Activated CD8-positive, alpha-beta memory T cell treated with anti-CD3 and anti-CD28 coated beads, Interleukin-2, amount 50 U/mL, for 4 hours (primary cell): ENCODE data around the gene DAB1.

Source experiments
- DNase-seq: peaks from one replicate; pipeline ENCODE4 v3.0.0-alpha.2; 2020

Gene DAB1

DNA sequence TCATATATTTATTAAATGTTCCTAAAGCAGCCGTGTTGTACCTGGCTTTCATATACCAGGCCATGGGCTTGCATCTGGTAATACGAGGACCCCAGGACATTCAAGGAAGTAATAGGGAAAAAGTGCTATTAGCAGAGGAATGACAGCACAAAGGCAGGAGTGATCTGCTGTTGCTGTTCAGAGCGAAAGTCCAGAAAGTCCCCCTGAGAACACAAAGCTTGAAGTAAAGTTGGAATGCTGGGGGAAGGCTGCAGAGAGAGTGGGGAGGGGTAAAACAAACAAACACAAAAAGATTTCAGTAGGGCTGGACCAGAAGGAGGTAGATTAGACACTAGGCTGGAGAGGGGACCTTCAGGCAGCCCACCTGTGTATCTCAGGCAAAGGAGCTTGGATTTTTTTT is 363.4 kb downstream of the DAB1 start:
- no peak for DNase-seq

DNA sequence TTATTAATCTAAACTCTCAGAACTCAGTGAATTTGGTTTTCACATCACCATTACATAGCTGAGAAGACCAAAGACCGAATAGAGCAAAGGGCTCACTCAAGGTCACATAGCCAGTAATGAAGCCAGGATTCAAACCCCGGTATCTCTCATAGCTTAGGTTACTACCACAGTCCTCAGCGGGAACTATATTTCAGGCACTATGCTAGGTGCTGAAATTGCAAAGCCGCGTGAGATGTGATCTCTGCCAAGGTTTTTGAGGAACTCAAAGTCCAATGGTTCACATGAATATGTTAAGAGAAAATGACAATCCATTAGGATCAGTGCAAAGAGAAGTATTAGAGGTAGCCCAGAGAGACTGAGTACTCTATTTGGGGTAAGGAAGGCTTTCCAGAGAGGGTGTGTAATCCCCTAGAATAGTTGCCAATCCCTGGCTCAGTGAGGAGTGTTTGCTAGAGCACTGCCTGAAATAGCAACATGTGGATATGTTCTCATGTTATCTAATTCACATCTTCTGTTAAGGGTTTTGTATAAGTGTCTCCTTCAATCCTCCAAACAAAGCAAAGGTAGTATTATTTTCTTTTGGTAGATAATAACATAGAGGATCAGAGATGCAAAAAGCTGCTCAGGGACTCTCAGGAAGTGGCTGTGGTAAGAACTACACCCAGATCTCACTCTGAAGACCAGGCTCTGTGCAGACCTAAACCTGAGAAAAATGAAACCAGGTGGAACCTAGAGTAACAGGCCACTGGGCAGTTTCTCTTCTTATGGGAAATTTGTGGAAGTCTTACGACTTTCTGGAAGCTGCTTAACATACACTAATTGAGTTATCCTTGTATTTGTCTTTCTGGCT is 365.0 kb downstream of the DAB1 start:
- DNase-seq, result no peak

GRCh38 chr1:57048856-57049255 is 375.0 kb downstream of the DAB1 start:
- DNase-seq, result no peak

DNA sequence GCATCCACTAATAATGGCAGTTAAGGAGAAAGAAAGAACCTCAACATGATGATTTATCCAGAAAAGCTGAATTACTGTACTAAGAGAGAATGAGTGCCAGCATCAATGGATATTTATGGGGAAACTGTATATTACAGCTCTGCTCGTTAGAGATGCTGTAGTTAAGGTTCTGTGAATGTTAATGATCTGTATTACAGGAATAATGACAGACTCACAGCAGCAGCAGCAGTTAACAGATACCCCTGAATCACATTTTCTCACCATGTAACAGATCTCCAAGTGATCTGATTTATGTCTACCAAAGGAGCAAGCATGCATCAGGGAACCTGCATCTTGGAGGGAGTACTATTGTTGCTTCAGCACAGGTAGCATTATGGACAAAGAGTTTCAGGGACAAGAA is 377.4 kb downstream of the DAB1 start:
- no peak for DNase-seq

DNA sequence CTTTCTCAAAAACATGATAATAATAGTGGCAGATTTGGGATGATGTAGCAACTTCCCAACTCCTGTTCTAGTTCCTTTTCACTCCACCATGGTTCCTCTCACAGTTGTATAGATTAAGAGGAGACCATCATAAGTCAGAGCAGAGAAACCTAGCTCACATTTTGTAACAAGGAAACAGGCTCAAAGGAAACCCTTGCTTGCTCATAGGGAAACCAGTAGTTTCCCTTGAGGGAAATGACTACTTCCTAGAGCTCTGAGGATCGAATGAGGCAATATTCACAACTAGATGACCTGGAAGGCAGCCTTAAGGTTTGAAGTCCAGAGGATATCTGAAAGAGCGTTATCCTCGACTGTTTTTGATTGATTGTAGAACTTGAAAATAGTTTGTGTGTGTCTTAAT is 382.0 kb downstream of the DAB1 start:
- no peak for DNase-seq

DNA sequence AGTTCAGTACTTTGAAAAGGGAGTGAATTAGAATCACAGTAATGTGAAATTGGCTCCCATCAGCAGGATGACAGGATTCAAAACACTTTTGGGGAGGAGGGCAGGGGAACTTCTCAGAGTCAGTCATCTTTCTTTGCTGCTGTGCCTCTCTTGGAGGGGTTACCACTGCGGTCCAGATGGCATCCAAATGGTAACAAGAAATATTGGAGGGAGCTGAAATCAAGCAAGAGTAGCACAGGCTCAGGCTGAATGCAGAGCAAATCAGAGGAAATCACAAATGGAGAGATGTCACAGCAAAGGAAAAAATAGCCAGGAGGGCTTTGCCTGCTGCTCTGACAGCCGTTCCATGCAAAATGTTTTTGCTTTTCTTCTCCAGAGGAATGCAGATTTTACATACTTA is 383.0 kb downstream of the DAB1 start:
- DNase-seq, result no peak

- no peak for DNase-seq
These were observed 386.9 kb downstream of the DAB1 start for GRCh38 chr1:57036641-57037579.

GRCh38 chr1:57034713-57035112 is 389.1 kb downstream of the DAB1 start:
- no peak for DNase-seq

- no peak for DNase-seq
These were observed 390.4 kb downstream of the DAB1 start for GRCh38 chr1:57033222-57034001.

DNA sequence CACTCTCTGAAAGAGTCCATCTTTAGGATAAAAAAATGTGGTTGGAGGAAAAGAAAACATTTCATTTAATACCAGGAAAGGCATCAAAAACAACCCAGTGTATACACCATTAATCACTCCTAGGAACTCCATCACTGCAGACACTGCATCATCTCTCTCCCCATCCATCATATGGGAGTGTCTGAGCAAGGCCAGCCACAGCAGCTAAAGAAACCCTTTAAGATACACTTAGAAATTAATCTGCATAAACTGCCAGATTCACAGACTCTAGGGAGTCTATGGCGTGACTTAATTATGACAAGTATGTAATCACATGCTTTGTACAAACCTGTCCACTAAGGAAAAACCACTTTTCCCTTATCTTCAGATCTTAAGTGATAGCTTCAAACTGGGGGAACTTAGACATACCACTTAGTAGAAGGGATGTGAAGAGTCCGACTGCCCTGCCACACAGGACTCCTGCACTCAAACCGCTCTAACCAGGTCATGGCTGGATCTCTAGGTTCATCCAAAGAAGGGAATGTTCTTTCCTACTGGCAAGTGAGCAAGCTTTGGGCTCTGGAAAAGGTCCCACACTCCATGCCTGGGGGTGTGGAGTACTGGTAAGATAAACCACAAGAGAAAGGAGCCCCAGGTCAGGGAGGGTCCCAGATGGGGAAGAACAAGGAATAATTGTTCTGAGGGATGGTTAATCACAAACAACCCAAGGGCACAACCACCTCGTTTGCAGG is 397.1 kb downstream of the DAB1 start:
- DNase-seq, result no peak

DNA sequence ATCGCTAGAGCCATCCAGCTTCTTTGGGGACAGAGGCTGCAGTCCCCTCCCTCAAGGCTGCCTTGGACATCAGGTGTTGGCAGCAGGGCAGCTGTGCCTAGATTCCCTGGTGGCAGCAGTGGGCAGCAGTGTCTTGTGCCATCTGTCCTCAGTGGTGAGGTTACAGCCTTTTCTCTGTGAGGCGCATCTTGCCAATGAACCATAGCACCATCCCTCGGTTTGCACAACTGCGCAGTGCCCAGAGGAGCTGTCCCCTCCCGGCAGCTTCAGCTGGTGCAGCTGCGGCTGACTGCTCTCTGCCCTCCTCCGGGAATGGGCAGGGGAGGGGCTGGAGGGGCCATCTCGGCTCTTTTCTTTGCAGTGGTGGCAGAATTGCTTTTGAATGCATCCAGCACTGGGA is 399.0 kb downstream of the DAB1 start:
- DNase-seq, result no peak

DNA sequence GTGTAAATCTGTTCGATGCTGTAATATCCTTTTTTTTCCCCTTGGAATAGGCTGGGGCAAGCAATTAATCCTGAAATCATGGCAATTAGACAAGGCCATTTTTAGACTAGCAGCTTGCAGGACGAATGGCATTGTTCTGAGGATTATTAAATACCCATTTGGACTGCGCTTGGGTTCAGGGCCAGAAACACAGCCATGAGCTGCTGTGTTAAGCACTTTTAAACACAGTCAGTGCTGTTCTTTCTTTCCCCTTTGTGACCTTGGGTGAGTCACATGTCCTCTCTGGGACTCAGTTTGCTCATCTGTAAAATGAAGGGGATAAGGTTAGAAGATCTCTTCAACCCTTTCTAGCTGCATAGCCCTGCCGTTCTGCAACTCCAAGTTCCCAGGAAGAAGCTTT is 399.4 kb downstream of the DAB1 start:
- no peak for DNase-seq

- no peak for DNase-seq
These were observed 403.6 kb downstream of the DAB1 start for GRCh38 chr1:57020216-57020615.

- no peak for DNase-seq
These were observed 404.5 kb downstream of the DAB1 start for GRCh38 chr1:57019236-57019839.

DNA sequence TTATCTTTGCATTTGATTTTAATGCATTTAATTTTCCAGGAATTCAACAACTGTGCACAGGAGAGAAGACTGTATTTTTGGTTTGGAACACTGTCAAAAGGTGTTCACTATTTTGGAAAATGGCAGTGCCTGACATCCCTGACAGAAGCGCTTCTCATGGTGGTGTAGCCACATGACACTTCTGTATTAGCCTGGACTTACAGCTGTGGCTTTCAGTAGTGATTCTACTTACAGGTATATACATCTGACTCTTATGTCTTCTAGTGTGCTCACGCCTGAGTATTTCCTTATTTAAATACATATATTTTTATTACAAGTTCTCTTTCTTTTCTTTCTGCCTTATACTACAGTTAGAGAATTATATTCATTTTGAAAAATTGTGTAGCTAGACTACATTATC is 405.7 kb downstream of the DAB1 start:
- no peak for DNase-seq

GRCh38 chr1:57017717-57018116 is 406.1 kb downstream of the DAB1 start:
- no peak for DNase-seq

DNA sequence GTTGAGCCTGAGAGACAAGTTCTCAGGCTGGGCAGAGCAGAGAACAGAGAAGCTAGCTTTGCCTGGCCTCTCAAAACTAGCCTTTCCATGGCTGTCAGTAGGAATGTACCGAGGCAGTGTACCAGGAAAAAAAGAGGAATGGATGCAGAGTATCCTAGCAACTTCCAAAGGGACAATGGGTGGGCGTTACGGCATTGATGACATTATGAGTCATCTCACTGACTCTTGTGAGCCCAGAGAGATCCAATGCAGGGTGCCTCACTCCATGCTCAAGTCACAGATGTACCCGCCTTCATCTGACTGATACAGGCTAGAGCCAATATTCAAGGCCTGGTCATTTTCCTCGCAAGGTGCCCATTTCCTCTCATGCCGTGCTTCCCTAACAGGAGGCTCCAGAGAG is 406.7 kb downstream of the DAB1 start:
- no peak for DNase-seq

DNA sequence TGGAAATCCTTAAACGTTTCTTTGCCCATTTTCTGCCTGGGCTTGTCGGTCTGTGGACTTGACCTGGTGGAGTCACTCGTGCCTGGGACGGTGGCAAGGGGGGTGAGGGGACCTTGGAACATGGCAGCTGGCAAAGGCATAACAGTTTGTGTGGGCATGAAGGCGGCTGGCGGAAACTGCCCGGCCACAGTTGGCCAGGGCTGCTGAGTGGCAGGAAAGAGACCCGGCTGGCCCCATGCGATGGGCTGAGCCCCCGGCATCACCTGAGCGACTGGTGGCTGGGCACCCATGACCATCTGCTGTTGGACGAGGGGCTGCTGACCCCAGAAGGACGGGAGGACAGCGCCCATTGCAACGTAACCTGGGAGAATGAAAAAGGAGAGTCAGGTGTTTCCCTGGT is 408.8 kb downstream of the DAB1 start:
- DNase-seq, result no peak

- no peak for DNase-seq
These were observed 410.3 kb downstream of the DAB1 start for GRCh38 chr1:57013522-57013921.

DNA sequence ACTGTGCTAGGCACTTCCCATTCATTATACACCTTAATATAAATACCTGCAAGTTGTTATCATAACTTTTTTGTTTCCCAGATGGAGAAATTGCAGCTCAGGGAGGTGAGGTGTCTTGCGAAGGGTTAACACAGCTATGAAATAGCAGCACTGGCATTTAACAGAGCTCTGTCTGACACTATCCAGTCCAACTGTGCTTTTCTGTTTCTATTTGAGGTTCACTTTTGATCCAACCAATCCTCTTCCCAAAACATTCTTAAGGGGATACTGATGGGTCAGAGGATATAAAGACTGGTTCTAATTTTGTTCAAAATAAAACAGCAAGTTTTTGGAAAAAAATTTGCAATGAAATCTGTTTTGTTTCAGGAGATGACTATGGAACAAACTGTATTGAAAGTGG is 411.5 kb downstream of the DAB1 start:
- DNase-seq, result no peak

DNA sequence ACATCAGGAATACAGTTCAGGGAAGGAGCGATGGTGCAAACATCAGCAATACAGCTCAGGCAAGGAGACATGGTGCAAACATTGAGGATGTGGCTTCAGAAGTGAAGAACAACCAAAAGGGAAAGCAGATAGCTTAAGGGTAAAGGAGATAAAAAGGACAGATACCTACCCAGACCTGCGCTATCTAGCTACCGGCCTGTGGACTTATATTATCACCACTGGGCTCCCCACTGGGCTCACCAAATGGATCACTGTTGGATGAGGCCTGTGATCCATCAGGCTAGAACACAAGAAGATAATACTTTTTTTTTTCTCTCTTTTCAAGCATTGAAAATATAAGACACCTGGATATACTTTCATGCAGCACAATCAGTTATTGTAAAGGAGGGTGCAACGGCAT is 413.3 kb downstream of the DAB1 start:
- DNase-seq, result no peak

- no peak for DNase-seq
These were observed 415.9 kb downstream of the DAB1 start for GRCh38 chr1:57007948-57008347.
